Measurements from ENCODE around the gene ARHGAP18. TPM values are rescaled to one million over a fixed set of nuclear protein-coding genes. Genes with fewer than 3 reads are reported as not detected.

Gene ARHGAP18
- total RNA-seq, 1 experiment from 2014 or later: 1.6 TPM

DNA sequence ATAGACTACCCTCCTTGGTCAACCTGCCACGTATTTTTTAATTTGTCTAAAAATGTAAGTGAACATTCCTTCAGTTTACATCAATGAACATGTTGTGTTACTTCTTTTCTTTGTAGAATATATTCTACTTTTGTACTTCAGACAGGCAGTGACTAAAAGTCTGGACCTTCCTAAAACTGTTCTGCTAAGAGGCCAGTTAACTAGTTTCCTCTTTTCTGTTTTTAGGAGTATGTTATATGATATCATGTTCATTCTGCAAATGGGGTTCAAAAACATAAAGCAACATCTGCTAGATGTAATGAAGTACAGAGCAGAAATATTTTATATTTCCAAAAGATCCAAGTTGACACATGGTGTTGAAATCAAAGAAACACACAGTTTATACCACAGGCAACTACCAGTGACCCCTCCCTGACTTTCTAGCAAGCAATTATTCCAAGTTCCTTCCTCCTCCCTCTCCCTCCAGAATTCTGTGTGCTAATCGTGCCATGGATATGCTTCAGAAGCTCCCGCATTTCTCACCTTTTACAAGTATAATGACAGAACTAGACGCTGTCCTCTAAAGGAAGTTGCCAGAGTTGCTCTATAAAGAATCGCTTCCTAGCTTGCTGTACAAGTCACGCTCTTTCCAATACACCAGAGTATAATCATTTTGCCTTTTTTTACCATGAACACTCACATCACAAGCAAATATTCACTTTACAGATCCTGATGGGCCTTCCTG, 64.7 kb downstream of the ARHGAP18 start:
- no peak for DNase-seq
- Histone ChIP-seq H3K9ac (ENCODE audit: low read length) (no peak overlapping the region), H3K9me3 (ENCODE audit: low read length) (no peaks in the 10 kb centered on the region), H2AFZ (ENCODE audit: low read length) (no peak overlapping the region), H3K9me2 (replicated peaks; ENCODE audit: insufficient read depth, low read length) (no peaks in the 10 kb centered on the region), H3K36me3 (ENCODE audit: insufficient read depth, low read length) (no peaks in the 10 kb centered on the region), H3K79me2 (ENCODE audit: low read length) (no peaks in the 10 kb centered on the region), H3K4me3 (ENCODE audit: low read length) (no peak overlapping the region), H3K4me2 (ENCODE audit: low read depth, low read length, poor library complexity, severe bottlenecking) (no peak overlapping the region), H3K27ac (ENCODE audit: low read length) (no peak overlapping the region), H3K4me1 (ENCODE audit: low read length) (no peaks in the 10 kb centered on the region), H4K20me1 (ENCODE audit: insufficient read depth, low read depth, low read length) (no peaks in the 10 kb centered on the region), H3K27me3 (ENCODE audit: low read length) (no peaks in the 10 kb centered on the region)

DNA sequence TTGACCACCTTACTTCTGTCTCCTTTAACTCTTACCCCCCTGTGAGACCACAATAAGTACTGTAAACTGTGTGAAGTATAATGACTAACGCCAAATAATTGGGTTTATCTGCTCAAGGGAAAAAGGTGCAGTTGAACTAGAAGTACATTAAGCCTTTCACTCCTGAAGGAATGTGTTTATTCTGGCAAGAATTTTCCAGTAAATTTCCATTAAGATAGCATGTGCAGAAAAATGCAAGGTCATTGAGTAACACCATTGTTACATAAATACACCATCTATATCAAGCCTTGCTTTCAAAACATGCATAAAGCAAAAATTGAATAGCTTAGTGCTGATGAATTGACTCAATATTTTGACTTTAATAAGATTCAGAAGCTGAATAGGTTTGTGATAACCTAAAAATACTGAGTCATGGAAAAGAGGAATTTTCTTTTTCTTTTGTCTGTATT, 65.4 kb downstream of the ARHGAP18 start:
- Histone ChIP-seq H3K9ac (ENCODE audit: low read length) (no peak overlapping the region), H3K27me3 (ENCODE audit: low read length) (no peaks in the 10 kb centered on the region), H3K36me3 (ENCODE audit: insufficient read depth, low read length) (no peaks in the 10 kb centered on the region), H3K79me2 (ENCODE audit: low read length) (no peaks in the 10 kb centered on the region), H3K4me1 (ENCODE audit: low read length) (no peaks in the 10 kb centered on the region), H2AFZ (ENCODE audit: low read length) (no peak overlapping the region), H3K9me3 (ENCODE audit: low read length) (no peaks in the 10 kb centered on the region), H3K4me2 (ENCODE audit: low read depth, low read length, poor library complexity, severe bottlenecking) (no peak overlapping the region), H3K9me2 (replicated peaks; ENCODE audit: insufficient read depth, low read length) (no peaks in the 10 kb centered on the region), H3K4me3 (ENCODE audit: low read length) (no peak overlapping the region), H3K27ac (ENCODE audit: low read length) (no peak overlapping the region), H4K20me1 (ENCODE audit: insufficient read depth, low read depth, low read length) (no peaks in the 10 kb centered on the region)
- no peak for DNase-seq

GRCh38 chr6:129643968-129644367, 66.0 kb downstream of the ARHGAP18 start:
- H3K9me2 ChIP-seq (replicated peaks; ENCODE audit: insufficient read depth, low read length): no peaks in the 10 kb centered on the region
- H3K36me3 ChIP-seq (ENCODE audit: insufficient read depth, low read length): no peaks in the 10 kb centered on the region
- H3K9ac ChIP-seq (ENCODE audit: low read length): no peak overlapping the region
- H2AFZ ChIP-seq (ENCODE audit: low read length): no peak overlapping the region
- no peak overlapping the region for H3K4me3 ChIP-seq (ENCODE audit: low read length)
- DNase-seq: no peak
- no peak overlapping the region for H3K27ac ChIP-seq (ENCODE audit: low read length)
- H3K9me3 ChIP-seq (ENCODE audit: low read length): no peaks in the 10 kb centered on the region
- no peak overlapping the region for H3K4me2 ChIP-seq (ENCODE audit: low read depth, low read length, poor library complexity, severe bottlenecking)
- H3K27me3 ChIP-seq (ENCODE audit: low read length): no peaks in the 10 kb centered on the region
- no peaks in the 10 kb centered on the region for H3K4me1 ChIP-seq (ENCODE audit: low read length)
- H3K79me2 ChIP-seq (ENCODE audit: low read length): no peaks in the 10 kb centered on the region
- no peaks in the 10 kb centered on the region for H4K20me1 ChIP-seq (ENCODE audit: insufficient read depth, low read depth, low read length)

GRCh38 chr6:129643176-129643575, 66.8 kb downstream of the ARHGAP18 start:
- Histone ChIP-seq H3K27me3 (ENCODE audit: low read length) (no peaks in the 10 kb centered on the region), H3K36me3 (ENCODE audit: insufficient read depth, low read length) (no peaks in the 10 kb centered on the region), H3K9me2 (replicated peaks; ENCODE audit: insufficient read depth, low read length) (no peaks in the 10 kb centered on the region), H3K4me1 (ENCODE audit: low read length) (no peaks in the 10 kb centered on the region), H3K4me2 (ENCODE audit: low read depth, low read length, poor library complexity, severe bottlenecking) (no peak overlapping the region), H2AFZ (ENCODE audit: low read length) (no peak overlapping the region), H3K9me3 (ENCODE audit: low read length) (no peaks in the 10 kb centered on the region), H4K20me1 (ENCODE audit: insufficient read depth, low read depth, low read length) (no peaks in the 10 kb centered on the region), H3K27ac (ENCODE audit: low read length) (no peak overlapping the region), H3K4me3 (ENCODE audit: low read length) (no peak overlapping the region), H3K9ac (ENCODE audit: low read length) (no peak overlapping the region), H3K79me2 (ENCODE audit: low read length) (no peaks in the 10 kb centered on the region)
- no peak for DNase-seq

DNA sequence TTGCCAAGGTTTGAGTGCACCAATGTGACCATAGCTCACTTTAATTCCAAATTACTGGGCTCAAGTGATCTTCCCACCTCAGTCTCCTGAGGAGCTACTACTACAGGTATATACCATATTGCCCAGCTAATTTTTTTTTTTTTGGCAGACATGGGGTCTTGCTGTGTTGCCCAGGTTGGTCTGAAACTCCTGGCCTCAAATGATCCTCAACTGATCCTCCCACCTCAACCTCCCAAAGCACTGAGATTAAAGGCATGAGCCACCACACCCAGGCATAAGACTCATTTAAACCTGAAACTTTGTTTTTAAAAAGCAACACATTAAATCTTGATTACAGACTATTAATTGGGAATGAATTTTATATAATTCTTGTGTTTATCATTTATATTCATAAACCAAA, 67.7 kb downstream of the ARHGAP18 start:
- H3K79me2 ChIP-seq (ENCODE audit: low read length): no peaks in the 10 kb centered on the region
- no peaks in the 10 kb centered on the region for H3K4me1 ChIP-seq (ENCODE audit: low read length)
- H3K27ac ChIP-seq (ENCODE audit: low read length): no peak overlapping the region
- no peaks in the 10 kb centered on the region for H3K36me3 ChIP-seq (ENCODE audit: insufficient read depth, low read length)
- no peak overlapping the region for H3K4me2 ChIP-seq (ENCODE audit: low read depth, low read length, poor library complexity, severe bottlenecking)
- H3K9me3 ChIP-seq (ENCODE audit: low read length): no peaks in the 10 kb centered on the region
- H3K9ac ChIP-seq (ENCODE audit: low read length): no peak overlapping the region
- DNase-seq: no peak
- no peak overlapping the region for H3K4me3 ChIP-seq (ENCODE audit: low read length)
- no peak overlapping the region for H2AFZ ChIP-seq (ENCODE audit: low read length)
- no peaks in the 10 kb centered on the region for H3K9me2 ChIP-seq (replicated peaks; ENCODE audit: insufficient read depth, low read length)
- no peaks in the 10 kb centered on the region for H3K27me3 ChIP-seq (ENCODE audit: low read length)
- no peaks in the 10 kb centered on the region for H4K20me1 ChIP-seq (ENCODE audit: insufficient read depth, low read depth, low read length)

DNA sequence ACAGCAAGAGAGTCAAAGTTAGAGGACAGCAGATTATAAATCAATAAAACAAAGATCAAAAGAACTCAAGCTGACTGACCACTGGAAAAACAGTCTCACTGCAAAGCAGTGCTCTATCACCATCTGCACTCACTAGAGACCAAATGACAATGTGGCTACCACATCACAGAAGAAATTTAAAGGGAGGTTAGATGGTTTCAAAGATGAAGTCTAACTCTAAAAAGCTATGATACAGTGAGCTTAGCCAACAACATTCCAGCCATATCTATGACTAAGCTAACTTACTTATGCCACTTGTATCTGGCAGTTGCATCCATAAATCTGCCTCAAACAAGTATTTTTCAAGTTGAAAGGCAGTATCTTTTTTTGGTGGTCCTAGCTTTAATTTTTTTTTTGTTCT, 68.6 kb downstream of the ARHGAP18 start:
- Histone ChIP-seq H2AFZ (ENCODE audit: low read length) (no peak overlapping the region), H4K20me1 (ENCODE audit: insufficient read depth, low read depth, low read length) (no peaks in the 10 kb centered on the region), H3K27ac (ENCODE audit: low read length) (no peak overlapping the region), H3K9me3 (ENCODE audit: low read length) (no peaks in the 10 kb centered on the region), H3K36me3 (ENCODE audit: insufficient read depth, low read length) (no peaks in the 10 kb centered on the region), H3K27me3 (ENCODE audit: low read length) (no peaks in the 10 kb centered on the region), H3K4me3 (ENCODE audit: low read length) (no peak overlapping the region), H3K79me2 (ENCODE audit: low read length) (no peaks in the 10 kb centered on the region), H3K9me2 (replicated peaks; ENCODE audit: insufficient read depth, low read length) (no peaks in the 10 kb centered on the region), H3K4me2 (ENCODE audit: low read depth, low read length, poor library complexity, severe bottlenecking) (no peak overlapping the region), H3K4me1 (ENCODE audit: low read length) (no peaks in the 10 kb centered on the region), H3K9ac (ENCODE audit: low read length) (no peak overlapping the region)
- DNase-seq: no peak

GRCh38 chr6:129638686-129639085, 71.3 kb downstream of the ARHGAP18 start:
- Histone ChIP-seq H3K9ac (ENCODE audit: low read length) (no peak overlapping the region), H2AFZ (ENCODE audit: low read length) (no peak overlapping the region), H4K20me1 (ENCODE audit: insufficient read depth, low read depth, low read length) (no peaks in the 10 kb centered on the region), H3K4me1 (ENCODE audit: low read length) (no peaks in the 10 kb centered on the region), H3K4me3 (ENCODE audit: low read length) (no peak overlapping the region), H3K27ac (ENCODE audit: low read length) (no peak overlapping the region), H3K79me2 (ENCODE audit: low read length) (no peaks in the 10 kb centered on the region), H3K36me3 (ENCODE audit: insufficient read depth, low read length) (no peaks in the 10 kb centered on the region), H3K9me2 (replicated peaks; ENCODE audit: insufficient read depth, low read length) (no peaks in the 10 kb centered on the region), H3K27me3 (ENCODE audit: low read length) (no peaks in the 10 kb centered on the region), H3K9me3 (ENCODE audit: low read length) (no peaks in the 10 kb centered on the region), H3K4me2 (ENCODE audit: low read depth, low read length, poor library complexity, severe bottlenecking) (no peak overlapping the region)
- DNase-seq: no peak

DNA sequence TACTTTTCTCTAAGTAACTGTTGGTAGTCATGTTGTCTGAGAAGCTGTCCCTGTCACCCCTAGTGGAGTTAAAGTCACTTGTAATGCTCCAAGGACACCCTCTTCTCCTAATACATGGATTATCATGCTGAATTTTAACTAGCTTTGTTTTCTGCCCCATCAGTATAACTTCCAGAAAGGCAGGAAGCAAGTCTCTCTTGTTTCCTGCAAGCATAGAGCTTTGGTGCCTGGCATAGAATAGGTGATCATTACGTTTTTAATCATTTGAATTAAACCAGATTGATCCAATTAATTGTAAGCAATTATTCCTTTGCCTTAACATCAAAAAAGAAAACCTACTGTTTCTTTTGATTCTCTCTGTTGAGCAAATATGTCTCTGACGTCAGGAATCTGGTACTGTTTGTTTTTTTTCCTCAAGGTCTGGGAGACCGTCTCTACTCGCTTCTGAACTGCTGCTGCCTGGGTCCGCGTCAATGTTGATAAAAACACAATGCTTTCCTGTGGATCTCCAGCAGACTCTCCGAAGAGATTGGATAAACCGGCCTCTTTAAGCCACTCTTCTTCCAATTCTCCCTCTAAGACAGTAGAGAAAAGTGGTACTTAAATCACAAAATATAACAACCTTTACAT, 71.8 kb downstream of the ARHGAP18 start:
- no peak for DNase-seq
- Histone ChIP-seq H3K4me3 (ENCODE audit: low read length) (no peak overlapping the region), H3K4me1 (ENCODE audit: low read length) (no peaks in the 10 kb centered on the region), H3K4me2 (ENCODE audit: low read depth, low read length, poor library complexity, severe bottlenecking) (no peak overlapping the region), H3K36me3 (ENCODE audit: insufficient read depth, low read length) (no peaks in the 10 kb centered on the region), H3K9me3 (ENCODE audit: low read length) (no peaks in the 10 kb centered on the region), H3K9me2 (replicated peaks; ENCODE audit: insufficient read depth, low read length) (no peaks in the 10 kb centered on the region), H4K20me1 (ENCODE audit: insufficient read depth, low read depth, low read length) (no peaks in the 10 kb centered on the region), H3K27me3 (ENCODE audit: low read length) (no peaks in the 10 kb centered on the region), H3K79me2 (ENCODE audit: low read length) (no peaks in the 10 kb centered on the region), H3K9ac (ENCODE audit: low read length) (no peak overlapping the region), H2AFZ (ENCODE audit: low read length) (no peak overlapping the region), H3K27ac (ENCODE audit: low read length) (no peak overlapping the region)
